ENCODE measurements around the gene ASB10.
A peak's percentile ranks its signal among the peaks of the same experiment; 100 is the strongest.

Gene ASB10, protein sequence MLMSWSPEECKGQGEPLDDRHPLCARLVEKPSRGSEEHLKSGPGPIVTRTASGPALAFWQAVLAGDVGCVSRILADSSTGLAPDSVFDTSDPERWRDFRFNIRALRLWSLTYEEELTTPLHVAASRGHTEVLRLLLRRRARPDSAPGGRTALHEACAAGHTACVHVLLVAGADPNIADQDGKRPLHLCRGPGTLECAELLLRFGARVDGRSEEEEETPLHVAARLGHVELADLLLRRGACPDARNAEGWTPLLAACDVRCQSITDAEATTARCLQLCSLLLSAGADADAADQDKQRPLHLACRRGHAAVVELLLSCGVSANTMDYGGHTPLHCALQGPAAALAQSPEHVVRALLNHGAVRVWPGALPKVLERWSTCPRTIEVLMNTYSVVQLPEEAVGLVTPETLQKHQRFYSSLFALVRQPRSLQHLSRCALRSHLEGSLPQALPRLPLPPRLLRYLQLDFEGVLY

DNA sequence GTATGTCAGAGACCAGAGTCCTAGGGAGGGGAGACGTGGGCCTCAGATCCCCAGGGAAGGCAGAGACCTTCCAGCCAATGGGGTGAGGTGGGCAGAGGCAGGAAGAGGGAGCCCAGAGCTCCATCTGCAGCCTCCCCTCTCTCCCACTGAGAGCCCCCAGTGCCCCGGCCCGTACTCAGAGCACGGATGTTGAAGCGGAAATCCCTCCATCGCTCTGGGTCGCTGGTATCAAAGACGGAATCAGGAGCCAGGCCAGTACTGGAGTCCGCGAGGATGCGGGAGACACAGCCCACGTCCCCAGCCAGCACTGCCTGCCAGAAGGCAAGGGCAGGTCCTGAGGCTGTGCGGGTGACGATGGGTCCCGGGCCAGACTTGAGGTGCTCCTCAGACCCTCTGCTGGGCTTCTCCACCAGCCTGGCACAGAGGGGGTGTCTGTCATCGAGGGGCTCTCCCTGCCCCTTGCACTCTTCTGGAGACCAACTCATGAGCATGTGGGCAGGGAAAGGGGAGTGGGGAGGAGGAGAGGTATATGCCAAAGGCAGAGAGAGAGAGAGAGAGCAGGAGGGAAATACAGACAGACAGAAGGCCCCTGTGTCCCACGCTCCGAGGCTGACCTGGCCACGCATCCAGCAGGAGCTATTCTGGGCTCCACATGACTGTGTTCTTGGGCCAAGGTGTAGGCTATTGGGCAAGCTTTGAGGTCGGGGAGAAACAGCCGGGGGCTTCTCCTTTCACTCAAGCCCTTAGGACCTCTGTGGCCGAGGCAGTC, at the start of gene ASB10:
ASB10 (minus strand) TSS at position 611 of the 769 bp plus-strand sequence; CDS start at position 491, 120 bp downstream.
- DNase-seq (ENCODE audit: low read depth), result no peak

DNA sequence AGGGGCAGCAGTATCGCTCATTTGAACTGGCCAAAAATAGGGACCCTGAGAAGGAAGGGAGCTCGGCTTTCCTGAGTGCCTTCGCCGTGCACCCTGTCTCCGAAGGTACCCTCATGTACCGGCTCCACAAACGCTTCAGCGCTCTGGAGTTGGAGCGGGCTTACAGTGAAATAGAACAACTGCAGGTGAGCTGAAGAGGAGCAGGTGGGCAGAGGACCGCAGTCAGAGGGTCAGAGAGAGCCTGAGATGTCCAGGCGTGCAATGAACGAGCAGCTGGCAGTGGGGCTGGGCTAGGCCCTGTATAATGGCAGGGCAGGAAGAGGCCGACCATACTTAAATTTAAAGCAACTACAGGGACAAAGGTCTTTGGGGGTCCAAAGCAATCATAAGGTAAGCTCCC, 49.4 kb upstream of the ASB10 start:
- no peak for DNase-seq (ENCODE audit: low read depth)

- DNase-seq (ENCODE audit: low read depth), result no peak
These were observed 48.2 kb upstream of the ASB10 start for GRCh38 chr7:151235091-151235787.

DNA sequence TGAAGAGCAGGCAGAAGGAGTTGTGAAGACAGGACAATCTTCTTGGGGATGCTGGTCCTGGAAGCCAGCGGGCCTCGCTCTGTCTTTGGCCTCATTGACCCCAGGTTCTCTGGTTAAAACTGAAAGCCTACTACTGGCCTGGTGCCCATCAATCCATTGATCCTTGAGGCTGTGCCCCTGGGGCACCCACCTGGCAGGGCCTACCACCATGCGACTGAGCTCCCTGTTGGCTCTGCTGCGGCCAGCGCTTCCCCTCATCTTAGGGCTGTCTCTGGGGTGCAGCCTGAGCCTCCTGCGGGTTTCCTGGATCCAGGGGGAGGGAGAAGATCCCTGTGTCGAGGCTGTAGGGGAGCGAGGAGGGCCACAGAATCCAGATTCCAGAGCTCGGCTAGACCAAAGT, 46.8 kb upstream of the ASB10 start:
- no peak for DNase-seq (ENCODE audit: low read depth)

GRCh38 chr7:151232917-151233701, 46.1 kb upstream of the ASB10 start:
- DNase-seq (ENCODE audit: low read depth), result peak; percentile 51

DNA sequence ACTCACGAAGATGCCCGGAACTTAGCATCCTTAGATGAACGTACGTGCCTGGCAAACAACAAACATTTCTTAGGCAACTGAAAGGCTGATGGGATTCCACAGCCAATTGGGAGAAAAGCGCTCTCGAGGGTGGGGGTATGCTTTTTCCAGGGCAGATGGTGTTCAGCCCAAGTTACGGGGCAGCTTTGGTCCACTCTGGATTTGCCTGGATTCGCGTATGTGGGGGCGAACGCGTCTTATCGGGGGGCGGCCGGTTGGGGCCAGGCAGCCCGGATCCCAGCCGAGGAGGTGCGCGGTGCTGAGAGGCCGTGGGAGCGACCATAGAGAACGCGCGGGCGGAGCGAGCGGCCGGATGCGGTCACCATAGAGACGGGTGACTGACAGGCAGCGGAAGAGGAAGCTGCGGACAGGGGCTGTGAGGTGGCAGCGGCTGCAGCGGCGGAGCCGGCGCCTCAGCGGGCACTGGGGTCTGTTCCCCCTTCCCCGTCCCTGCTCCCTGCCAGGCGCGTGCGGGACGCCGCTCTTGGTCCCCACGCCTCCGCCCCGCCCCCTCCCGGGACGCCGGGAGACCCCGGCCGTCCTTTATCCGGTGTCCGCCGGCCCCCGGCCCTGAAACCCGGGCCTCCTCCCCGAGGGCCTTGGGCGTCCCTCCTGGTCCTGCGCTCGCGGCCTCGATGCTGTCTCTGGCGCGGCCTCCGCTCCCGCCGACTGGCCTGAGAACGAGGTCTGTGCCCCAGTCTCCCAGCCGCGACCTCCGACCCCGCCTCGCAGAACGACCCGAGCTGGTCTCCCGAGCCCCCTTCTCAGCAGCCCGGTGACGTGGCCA, 45.3 kb upstream of the ASB10 start, which contains the start of gene CHPF2:
CHPF2 (plus strand) TSS at position 393 of the 826 bp plus-strand sequence. CDS start 1,529 bp downstream, outside the sequence.
- peak; percentile 26 for DNase-seq (ENCODE audit: low read depth)

DNA sequence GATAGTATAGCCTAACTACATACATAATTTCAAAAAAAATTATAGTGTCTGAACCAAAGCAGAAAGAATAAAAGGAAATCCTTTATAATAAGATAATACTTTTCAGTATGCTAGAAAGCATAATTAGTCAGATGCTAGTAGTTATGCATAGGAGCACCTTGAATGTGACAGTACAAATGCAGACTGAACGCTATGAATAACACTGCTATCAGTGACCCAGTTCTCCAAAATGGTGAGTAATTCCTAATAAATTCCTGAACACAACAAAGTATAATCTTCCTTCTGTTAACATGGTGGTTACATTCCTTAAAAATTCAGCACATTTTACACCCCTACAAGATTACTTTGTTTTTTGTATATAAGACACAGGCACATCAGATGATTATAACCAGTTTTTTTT, 44.0 kb upstream of the ASB10 start:
- DNase-seq (ENCODE audit: low read depth), result no peak

DNA sequence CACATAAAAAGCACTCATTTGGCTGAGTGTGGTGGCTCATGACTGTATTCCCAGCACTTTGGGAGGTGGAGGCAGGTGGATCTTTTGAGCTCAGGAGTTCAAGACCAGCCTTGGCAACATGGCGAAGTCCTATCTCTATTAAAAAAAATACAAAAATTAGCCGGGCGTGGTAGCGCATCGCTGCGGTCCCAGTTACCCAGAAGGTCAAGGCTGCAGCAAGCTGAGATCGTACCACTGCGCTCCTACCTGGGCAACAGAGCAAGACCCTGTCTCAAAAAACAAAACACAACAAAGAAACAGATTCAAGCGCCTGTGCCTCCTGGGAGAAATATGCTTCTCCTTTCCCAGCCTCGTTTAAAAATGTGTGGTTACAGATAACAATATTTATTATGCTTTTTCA, 42.2 kb upstream of the ASB10 start:
- DNase-seq (ENCODE audit: low read depth), result no peak

GRCh38 chr7:151228024-151228866, 41.2 kb upstream of the ASB10 start:
- DNase-seq (ENCODE audit: low read depth), result no peak

DNA sequence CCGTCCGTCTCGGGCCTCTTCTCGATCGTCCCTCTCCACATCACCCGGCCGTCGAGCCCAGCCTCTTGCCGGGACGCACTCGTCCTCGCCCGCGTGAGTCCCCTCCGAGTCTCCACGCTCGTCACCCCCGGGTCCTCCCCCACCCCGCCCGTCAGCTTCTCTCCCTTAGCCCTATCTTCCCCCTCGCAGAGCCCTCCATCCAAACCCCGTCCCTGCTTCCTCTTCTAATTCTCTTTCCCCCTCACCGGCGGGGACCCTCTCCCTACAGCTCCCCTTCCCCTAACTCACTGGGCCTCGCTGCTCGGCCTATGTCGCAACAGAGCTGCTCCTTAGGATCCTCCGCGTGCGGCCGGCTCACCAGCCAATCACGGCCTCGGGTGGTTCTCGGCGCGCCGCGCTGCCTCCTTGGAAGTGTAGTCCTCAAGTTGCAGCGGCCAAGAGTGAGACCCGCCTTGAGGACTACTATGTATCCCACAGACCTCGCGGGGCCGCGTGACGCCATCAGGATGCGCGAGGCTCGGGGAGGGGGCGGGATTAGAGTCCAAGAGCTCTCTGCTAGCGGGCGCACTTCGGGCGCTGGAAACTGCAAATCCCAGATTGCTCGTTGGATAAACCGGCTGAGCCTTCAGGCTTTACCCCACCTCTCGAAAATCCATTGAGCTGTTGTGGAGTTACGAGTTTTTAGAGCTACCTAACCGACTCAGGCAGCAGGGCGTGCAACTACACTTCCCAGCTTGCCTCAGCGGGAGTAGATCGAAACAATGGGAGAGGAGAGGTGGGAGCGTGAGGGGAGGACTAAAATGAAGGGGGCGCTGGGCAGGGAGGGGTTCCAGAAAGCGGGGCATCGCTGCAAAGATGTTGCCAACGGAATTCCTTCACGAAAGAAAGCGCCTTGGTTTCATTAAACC, 40.1 kb upstream of the ASB10 start, which contains the start of gene ABCF2:
ABCF2 (minus strand) TSS at position 331 of the 908 bp plus-strand sequence. CDS start 747 bp downstream, outside the sequence.
- peak; percentile 95 for DNase-seq (ENCODE audit: low read depth)

- DNase-seq (ENCODE audit: low read depth), result no peak
These were observed 39.5 kb upstream of the ASB10 start for GRCh38 chr7:151226560-151226874.

DNA sequence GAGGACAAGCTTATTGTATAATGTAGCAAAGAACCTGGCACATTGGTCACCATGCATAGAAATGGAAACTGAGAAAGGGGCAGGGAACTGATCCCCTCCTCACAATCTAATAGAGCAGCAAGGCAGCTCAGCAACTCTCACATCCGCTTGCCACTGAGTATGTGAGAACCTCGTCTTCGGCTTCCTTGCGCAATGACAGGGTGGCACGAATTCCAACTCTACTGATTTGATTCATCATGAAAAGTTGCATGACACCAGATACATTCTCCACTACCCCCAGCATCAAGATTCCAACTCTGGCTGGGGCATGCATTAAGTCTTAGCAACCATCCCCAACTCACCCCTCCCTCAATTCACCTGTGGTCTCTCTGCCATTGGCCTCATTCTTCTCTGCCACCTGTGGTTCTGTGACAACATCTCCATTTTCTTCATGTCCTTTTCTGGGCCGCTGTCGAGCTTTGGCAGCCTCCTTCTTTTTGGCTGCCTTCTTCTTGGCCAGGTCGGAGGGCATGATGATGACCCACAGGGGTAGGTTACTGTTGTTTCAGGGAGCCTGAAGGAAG, 39.0 kb upstream of the ASB10 start:
- DNase-seq (ENCODE audit: low read depth), result no peak

DNA sequence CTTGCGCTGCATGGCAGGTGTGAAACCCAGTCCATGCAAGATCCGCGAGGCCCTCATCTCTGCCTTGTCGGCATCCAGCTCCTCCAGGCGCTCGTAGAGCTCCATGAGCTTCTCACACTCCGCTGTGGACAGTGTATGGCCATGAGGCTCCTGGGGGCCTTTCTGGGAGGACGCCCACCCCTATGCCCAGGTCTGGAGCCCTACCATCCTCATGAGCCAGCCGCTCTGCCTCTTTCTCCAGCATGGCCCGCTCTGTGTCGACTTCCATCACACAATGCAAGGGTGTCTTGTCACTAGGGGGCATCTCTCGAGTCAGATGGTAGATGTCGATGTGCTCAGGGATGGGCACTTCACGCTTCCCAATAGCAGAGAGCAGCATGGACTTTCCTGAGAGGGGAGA, 36.7 kb upstream of the ASB10 start:
- no peak for DNase-seq (ENCODE audit: low read depth)

DNA sequence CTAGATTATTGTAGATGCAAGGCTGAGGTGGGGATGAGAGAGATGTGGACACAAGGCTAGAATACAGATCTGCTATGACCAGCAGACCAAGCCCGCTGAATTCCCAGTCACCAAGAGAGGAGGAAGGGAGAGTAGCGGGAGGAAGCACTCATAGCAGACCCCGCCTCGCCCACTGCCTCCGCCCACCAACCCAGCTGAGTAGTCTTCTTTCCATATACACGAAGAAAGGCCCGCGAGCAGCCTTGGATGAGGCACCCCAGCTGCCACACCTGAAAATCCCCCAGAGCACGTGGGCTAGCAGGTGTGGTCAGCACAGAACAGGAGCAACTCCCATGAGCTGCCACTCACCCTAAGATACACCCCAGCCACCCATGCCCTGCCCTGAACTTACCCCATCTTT, 31.1 kb upstream of the ASB10 start:
- no peak for DNase-seq (ENCODE audit: low read depth)

DNA sequence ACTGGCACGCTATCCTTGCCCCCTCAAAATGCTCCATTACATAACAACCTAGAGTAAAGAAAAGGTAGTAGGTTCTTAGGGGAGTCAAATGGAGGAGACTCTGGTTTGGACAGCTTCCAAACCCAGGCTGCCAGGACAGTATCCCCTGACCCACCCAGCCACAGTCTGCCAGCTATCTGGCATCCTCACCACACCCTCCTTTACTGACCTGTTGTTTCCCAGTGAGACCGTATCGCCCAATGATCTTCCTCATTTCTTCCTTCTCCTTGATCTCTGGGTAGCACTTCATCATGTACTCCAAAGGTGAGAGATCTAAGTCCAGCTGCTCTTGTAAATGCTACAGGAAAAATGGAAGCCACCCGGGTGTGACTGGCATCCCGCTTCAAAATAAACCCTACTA, 28.3 kb upstream of the ASB10 start:
- no peak for DNase-seq (ENCODE audit: low read depth)

- no peak for DNase-seq (ENCODE audit: low read depth)
These were observed 26.8 kb upstream of the ASB10 start for GRCh38 chr7:151213826-151214225.

DNA sequence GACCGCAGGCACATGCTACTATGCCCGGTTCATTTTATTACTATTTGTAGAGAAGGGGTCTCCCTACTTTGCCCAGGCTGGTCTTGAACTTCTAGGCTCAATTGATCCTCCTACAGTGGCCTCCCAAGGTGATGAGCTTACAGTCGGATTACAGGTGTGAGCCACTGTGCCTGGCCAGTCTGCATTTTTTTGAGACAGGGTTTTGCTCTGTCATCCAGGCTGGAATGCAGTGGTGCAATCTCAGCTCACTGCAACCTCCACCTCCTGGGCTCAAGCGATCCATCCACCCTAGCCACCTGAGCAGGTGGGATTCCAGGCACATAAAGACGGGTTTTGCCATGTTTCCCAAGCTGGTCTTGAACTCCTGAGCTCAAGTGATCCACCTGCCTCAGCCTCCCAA, 25.6 kb upstream of the ASB10 start:
- DNase-seq (ENCODE audit: low read depth), result no peak

- no peak for DNase-seq (ENCODE audit: low read depth)
These were observed 24.2 kb upstream of the ASB10 start for GRCh38 chr7:151211155-151211772.

Data from non-pigmented ciliary epithelial cell (primary cell).